GM18951 (cell line): ENCODE results near the gene CUL4B.
A peak's percentile ranks its signal among the peaks of the same experiment; 100 is the strongest.

Experiments used
- POLR2A ChIP-seq: IDR thresholded peaks from 4 replicates; pipeline ENCODE4 v1.6.1; 2011; ENCODE audit warnings: mild to moderate bottlenecking; ENCODE audit not compliant: insufficient read length, insufficient read depth; ENCODE audit errors: extremely low read depth
- in situ Hi-C: fragments of 300-500 bp; cut with MboI; formaldehyde crosslinking; loops from one replicate; pipeline ENCODE4 v1.12.0; 2022; ENCODE audit warnings: low sequenced_read_pairs, mixed read lengths, inconsistent platforms; ENCODE audit not compliant: unreplicated experiment

Gene CUL4B

GRCh38 chrX:120499301-120500072 is 61.3 kb downstream of the CUL4B start:
- no peak for TF ChIP-seq POLR2A
- in situ Hi-C loops: loop anchor here (25.0 kb wide), 1 partner anchor 263 kb away; no protein-coding TSS in a partner anchor

DNA sequence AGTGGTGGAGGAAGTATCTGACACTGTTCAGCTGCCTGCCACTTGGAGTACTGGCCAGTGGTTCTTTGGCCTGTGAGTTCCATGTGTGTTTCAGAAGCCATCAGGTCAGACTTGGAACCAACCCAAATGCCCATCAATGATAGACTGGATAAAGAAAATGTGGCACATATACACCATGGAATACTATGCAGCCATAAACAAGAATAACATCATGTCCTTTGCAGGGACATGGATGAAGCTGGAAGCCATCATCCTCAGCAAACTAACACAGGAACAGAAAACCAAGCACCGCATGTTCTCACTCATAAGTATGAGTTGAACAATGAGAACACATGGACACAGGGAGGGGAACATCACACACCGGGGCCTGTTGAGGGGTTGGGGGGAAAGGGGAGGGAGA is 70.6 kb downstream of the CUL4B start:
- in situ Hi-C loops: loop anchor here (25.0 kb wide), 1 partner anchor 272 kb away; no protein-coding TSS in a partner anchor

- TF ChIP-seq POLR2A: no peak
- in situ Hi-C loops: loop anchor here (25.0 kb wide), 1 partner anchor 276 kb away; no protein-coding TSS in a partner anchor
Observed at GRCh38 chrX:120486786-120487185, 74.0 kb downstream of the CUL4B start.

- TF ChIP-seq POLR2A: peak; percentile 25
- in situ Hi-C loops: loop anchor here (25.0 kb wide), 1 partner anchor 276 kb away; no protein-coding TSS in a partner anchor
Observed at GRCh38 chrX:120485638-120486520, 74.9 kb downstream of the CUL4B start.

- in situ Hi-C loops: loop anchor here (25.0 kb wide), 1 partner anchor 277 kb away; no protein-coding TSS in a partner anchor
- no peak for TF ChIP-seq POLR2A
Observed at GRCh38 chrX:120485315-120485637, 75.5 kb downstream of the CUL4B start.

DNA sequence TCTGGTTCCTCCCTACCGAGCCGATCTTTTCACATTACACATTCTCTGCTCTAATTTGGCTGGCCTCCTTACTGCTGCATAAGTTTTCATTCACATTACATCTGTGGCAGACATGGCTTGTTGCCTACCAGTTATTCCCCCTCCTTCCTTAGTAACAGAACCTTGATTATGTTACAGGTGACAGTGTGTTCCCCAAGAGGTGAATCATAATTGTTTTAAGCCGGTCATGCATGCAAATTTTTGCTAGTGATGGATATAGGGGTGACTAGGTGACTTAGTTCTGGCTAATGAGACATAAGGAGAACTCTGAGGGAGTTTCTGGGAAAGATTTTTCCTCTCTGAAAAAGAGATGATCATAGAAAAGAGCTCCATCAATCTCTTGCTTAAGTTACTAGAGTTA is 83.3 kb downstream of the CUL4B start:
- in situ Hi-C loops: loop anchor here (25.0 kb wide), 1 partner anchor 285 kb away; no protein-coding TSS in a partner anchor

GRCh38 chrX:120476714-120477113 is 84.0 kb downstream of the CUL4B start:
- no peak for TF ChIP-seq POLR2A
- in situ Hi-C loops: loop anchor here (25.0 kb wide), 1 partner anchor 286 kb away; no protein-coding TSS in a partner anchor

More for the DNA sequence above, 83.3 kb downstream of the CUL4B start:
- no peak for TF ChIP-seq POLR2A

DNA sequence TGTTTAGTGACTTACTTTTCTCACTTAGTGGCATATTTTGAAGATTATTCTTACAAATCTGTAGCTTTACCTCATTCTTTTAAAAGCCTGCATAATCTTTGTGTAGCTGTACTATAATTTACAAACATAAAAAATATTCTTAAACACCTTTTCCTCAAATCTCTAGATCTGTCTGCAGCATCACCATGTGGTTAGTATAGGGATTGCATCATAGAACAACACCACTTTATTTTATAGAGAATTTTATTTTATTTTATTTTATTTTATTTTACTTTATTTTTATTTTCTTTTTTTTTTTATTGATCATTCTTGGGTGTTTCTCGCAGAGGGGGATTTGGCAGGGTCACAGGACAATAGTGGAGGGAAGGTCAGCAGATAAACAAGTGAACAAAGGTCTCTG is 85.3 kb downstream of the CUL4B start:
- in situ Hi-C loops: loop anchor here (25.0 kb wide), 1 partner anchor 287 kb away; no protein-coding TSS in a partner anchor
